MM.1S (cell line): ENCODE measurements around the gene SCYGR6.

Experiments
- CTCF ChIP-seq: fragments of 300-600 bp; sonication (generic); IDR thresholded peaks from 2 replicates; pipeline ENCODE4 v1.5.1; 2016; ENCODE audit warnings: antibody characterized with exemption, low read length, mixed read lengths
- EZH2 ChIP-seq: fragments of 300-600 bp; sonication (generic); optimal IDR thresholded peaks from 2 replicates; pipeline ENCODE3; 2017; ENCODE audit warnings: low read depth, mild to moderate bottlenecking, antibody characterized with exemption, low read length, mixed read lengths

GRCh38 chr2:227701556-227701955, 23.0 kb downstream of the SCYGR6 start:
- TF ChIP-seq CTCF, result no peak
- no peak for TF ChIP-seq EZH2
